OCI-LY3 (cell line): ENCODE data around the gene OR2AT4.
"Not testable (repeated sequence)": the region's sequence is repeated elsewhere in the genome, so short reads cannot be mapped to it uniquely, and the experiment has no call there.

ENCODE experiments used
- H2AFZ ChIP-seq: fragments of 200-600, 300-600 bp; shearing (Covaris generic); 2 replicates; pipeline ENCODE4 v1.6.0; 2014; ENCODE audit warnings: antibody characterized with exemption, low read depth, low read length
- H3K27ac ChIP-seq: fragments of 200-600, 300-600 bp; sonication (generic); 2 replicates; pipeline ENCODE4 v1.5.1; 2014; ENCODE audit warnings: mild to moderate bottlenecking, low read length, moderate library complexity, mixed read lengths
- H3K27me3 ChIP-seq: fragments of 200-600, 300-600 bp; sonication (generic); 2 replicates; pipeline ENCODE4 v1.6.1; 2014; ENCODE audit warnings: low read depth, low read length, mixed read lengths
- H3K36me3 ChIP-seq: fragments of 200-600, 300-600 bp; sonication (generic); replicated peaks from 2 replicates; pipeline ENCODE3; 2014; ENCODE audit warnings: low read depth, low read length, mixed read lengths
- H3K4me1 ChIP-seq: fragments of 300-600, 200-600 bp; sonication (generic); 2 replicates; pipeline ENCODE4 v1.6.1; 2014; ENCODE audit warnings: low read length, mixed read lengths
- H3K4me2 ChIP-seq: fragments of 200-600, 300-600 bp; sonication (generic); 2 replicates; pipeline ENCODE4 v1.6.1; 2014; ENCODE audit warnings: low read length, mixed read lengths
- H3K4me3 ChIP-seq: fragments of 300-600, 200-600 bp; sonication (generic); 2 replicates; pipeline ENCODE4 v1.5.1; 2014; ENCODE audit warnings: antibody characterized with exemption, mild to moderate bottlenecking, low read length, moderate library complexity
- H3K79me2 ChIP-seq: fragments of 300-600, 200-600 bp; shearing (Covaris generic); 2 replicates; pipeline ENCODE4 v1.6.1; 2014; ENCODE audit warnings: mild to moderate bottlenecking, low read length, mixed read lengths
- H3K9ac ChIP-seq: fragments of 300-600, 200-600 bp; shearing (Covaris generic); 2 replicates; pipeline ENCODE4 v1.6.0; 2014; ENCODE audit warnings: mild to moderate bottlenecking, low read length, moderate library complexity
- H3K9me3 ChIP-seq: fragments of 200-600, 300-600 bp; shearing (Covaris generic); 2 replicates; pipeline ENCODE4 v1.6.1; 2014; ENCODE audit warnings: low read length, mixed read lengths; ENCODE audit not compliant: insufficient read depth
- H4K20me1 ChIP-seq: fragments of 200-600, 300-600 bp; sonication (generic); 2 replicates; pipeline ENCODE4 v1.6.1; 2016; ENCODE audit warnings: low read length, mixed read lengths; ENCODE audit not compliant: insufficient read depth
- EZH2phosphoT487 ChIP-seq: fragments of 200-600 bp; shearing (Covaris generic); IDR thresholded peaks from 2 replicates; pipeline ENCODE4 v1.6.1; 2018; ENCODE audit warnings: antibody characterized with exemption, mixed run types, low read depth
- TF ChIP-seq, protein P1 (sequence below): fragments of 200-600, 300-600 bp; sonication (generic); IDR thresholded peaks from 2 replicates; pipeline ENCODE4 v1.5.1; 2014; ENCODE audit warnings: antibody characterized with exemption, low read length, low read depth

OR2AT4 gene

DNA sequence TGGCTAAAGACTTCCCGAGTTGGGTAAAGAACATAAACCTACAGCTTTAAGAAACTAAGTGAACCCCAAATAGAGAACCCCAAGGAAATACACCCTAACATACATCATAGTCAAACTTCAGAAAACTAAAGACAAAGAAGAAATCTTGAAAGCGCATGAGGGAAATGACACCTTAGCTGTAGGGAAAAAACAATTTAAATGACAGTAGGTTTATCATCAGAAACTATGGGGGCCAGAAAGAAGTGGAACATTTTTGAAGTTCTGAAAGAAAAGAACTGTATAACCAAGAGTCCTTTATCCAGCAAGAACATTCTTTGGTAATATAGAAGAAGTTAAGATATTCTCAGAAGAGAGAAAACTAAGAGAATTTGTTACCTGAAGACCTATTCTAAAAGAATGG lies 15.5 kb upstream of the OR2AT4 start:
- H3K79me2 ChIP-seq: peaks cover 3% of the 10 kb centered on the region; the same call in 1 of the 2 replicates
- H3K9me3 ChIP-seq: peaks cover 40% of the 10 kb centered on the region
- no peak overlapping the region for H3K9ac ChIP-seq
- no peak overlapping the region for H3K27ac ChIP-seq
- no peaks in the 10 kb centered on the region for H4K20me1 ChIP-seq
- no peak for TF ChIP-seq EZH2phosphoT487
- TF ChIP-seq, protein P1, sequence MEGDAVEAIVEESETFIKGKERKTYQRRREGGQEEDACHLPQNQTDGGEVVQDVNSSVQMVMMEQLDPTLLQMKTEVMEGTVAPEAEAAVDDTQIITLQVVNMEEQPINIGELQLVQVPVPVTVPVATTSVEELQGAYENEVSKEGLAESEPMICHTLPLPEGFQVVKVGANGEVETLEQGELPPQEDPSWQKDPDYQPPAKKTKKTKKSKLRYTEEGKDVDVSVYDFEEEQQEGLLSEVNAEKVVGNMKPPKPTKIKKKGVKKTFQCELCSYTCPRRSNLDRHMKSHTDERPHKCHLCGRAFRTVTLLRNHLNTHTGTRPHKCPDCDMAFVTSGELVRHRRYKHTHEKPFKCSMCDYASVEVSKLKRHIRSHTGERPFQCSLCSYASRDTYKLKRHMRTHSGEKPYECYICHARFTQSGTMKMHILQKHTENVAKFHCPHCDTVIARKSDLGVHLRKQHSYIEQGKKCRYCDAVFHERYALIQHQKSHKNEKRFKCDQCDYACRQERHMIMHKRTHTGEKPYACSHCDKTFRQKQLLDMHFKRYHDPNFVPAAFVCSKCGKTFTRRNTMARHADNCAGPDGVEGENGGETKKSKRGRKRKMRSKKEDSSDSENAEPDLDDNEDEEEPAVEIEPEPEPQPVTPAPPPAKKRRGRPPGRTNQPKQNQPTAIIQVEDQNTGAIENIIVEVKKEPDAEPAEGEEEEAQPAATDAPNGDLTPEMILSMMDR: no peak
- no peak overlapping the region for H3K4me3 ChIP-seq
- H3K4me2 ChIP-seq: no peak overlapping the region
- no peak overlapping the region for H2AFZ ChIP-seq
- no peaks in the 10 kb centered on the region for H3K27me3 ChIP-seq
- H3K36me3 ChIP-seq: peaks cover 61% of the 10 kb centered on the region
- H3K4me1 ChIP-seq: no peaks in the 10 kb centered on the region

DNA sequence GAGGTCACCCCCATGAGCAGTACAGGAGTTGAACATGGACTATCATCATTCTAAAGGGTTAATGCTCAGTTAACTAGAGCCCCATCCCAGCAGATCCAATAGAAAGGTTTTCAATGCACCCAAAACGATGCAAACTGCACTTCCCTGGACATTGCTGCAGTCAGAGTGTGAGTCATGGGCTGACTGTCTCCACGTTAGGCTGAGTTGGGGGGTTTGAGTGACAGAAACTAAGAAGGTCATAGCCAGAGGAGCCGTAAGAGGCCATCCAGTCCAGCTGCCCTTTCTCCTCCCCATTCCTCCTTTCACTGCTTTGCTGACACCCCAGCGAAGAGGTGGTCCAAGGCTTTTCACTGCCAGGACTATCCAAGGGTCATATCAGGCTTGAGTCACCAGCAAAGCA lies 10.5 kb upstream of the OR2AT4 start:
- Histone ChIP-seq H2AFZ (no peak overlapping the region), H3K27ac (no peak overlapping the region), H3K9me3 (peaks cover 29% of the 10 kb centered on the region), H3K4me3 (no peak overlapping the region), H3K4me1 (peaks cover 14% of the 10 kb centered on the region), H3K79me2 (peaks cover 26% of the 10 kb centered on the region), H3K9ac (no peak overlapping the region), H4K20me1 (no peaks in the 10 kb centered on the region), H3K4me2 (no peak overlapping the region), H3K27me3 (no peaks in the 10 kb centered on the region), H3K36me3 (peaks cover 63% of the 10 kb centered on the region)
- TF ChIP-seq, protein P1: no peak
- TF ChIP-seq EZH2phosphoT487: no peak

DNA sequence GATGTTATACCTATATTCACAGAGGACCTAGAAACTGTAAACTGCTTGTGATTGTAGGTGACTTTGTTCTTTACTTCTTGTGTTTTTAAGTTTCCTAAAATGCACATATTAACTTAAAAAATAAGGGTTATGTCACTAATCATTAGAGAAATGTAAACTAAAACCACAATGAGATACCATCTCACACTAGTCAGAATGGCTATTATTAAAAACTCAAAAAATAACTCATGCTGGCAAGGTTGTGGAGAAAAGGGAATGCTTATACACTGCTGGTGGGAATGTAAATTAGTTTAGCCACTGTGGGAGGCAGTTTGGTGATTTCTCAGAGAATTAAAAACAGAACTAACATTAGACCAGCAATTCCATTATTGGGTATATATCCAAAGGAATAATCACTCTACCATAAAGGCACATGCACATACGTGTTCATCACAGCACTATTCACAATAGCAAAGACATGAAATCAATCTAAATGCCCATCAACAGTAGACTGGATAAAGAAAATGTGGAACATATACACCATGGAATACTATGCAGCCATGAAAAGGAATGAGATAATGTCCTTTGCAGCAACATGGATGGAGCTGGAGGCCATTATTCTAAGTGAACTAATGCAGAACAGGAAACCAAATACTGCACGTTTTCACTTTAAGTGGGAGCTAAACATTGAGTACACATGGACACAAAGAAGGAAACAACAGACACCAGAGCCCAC lies 9.4 kb upstream of the OR2AT4 start:
- H3K4me2 ChIP-seq, H3K9ac ChIP-seq, H2AFZ ChIP-seq, H4K20me1 ChIP-seq, H3K27me3 ChIP-seq, H3K4me3 ChIP-seq, H3K27ac ChIP-seq: not testable (repeated sequence)
- peaks cover 28% of the 10 kb centered on the region for H3K9me3 ChIP-seq
- H3K79me2 ChIP-seq: peaks cover 37% of the 10 kb centered on the region
- peaks cover 24% of the 10 kb centered on the region for H3K4me1 ChIP-seq
- H3K36me3 ChIP-seq: peaks cover 63% of the 10 kb centered on the region

DNA sequence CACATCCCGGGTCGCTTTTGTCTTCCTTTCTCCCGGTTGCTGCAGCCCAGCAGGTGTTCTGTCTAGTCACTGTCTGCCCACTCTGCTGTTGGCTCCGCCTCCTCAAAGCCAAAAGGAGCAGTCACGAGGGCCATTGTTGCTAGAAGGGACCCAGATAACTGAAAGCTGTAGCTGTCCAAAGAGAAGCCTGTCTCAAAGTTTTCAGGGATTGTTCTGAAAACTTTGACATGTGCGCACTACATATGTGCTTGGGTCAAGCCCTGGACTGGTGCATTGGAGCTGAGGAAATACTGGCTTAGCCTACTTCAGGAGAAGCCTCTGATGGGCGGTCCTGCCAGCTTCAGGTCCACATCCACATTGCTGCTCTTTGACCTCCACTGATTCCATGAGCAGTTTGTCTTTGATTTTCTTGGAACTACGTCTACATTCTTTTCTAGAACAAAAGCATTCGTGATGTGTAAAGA lies 8.8 kb upstream of the OR2AT4 start:
- Histone ChIP-seq H3K4me3 (no peak overlapping the region), H3K9me3 (peaks cover 21% of the 10 kb centered on the region), H3K27me3 (no peaks in the 10 kb centered on the region), H3K4me1 (peaks cover 30% of the 10 kb centered on the region), H3K79me2 (peaks cover 43% of the 10 kb centered on the region), H3K27ac (no peak overlapping the region), H3K9ac (no peak overlapping the region), H2AFZ (no peak overlapping the region), H4K20me1 (no peaks in the 10 kb centered on the region), H3K4me2 (no peak overlapping the region), H3K36me3 (peaks cover 56% of the 10 kb centered on the region)
- TF ChIP-seq, protein P1: no peak
- no peak for TF ChIP-seq EZH2phosphoT487
